Brain microvascular endothelial cell (primary cell): ENCODE results near the gene MITF.

Experiments used
- DNase-seq: peaks from one replicate; pipeline ENCODE4 v3.0.0-alpha.2; 2020
- H3K27ac ChIP-seq: fragments of 250-450 bp; sonication (Bioruptor Pico); 2 replicates; pipeline ENCODE4 v1.5.1; 2020; ENCODE audit warnings: mild to moderate bottlenecking, moderate library complexity
- H3K27me3 ChIP-seq: fragments of 250-450 bp; sonication (Bioruptor Pico); replicated peaks from 2 replicates; pipeline ENCODE4 v1.5.1; 2020; ENCODE audit warnings: mild to moderate bottlenecking
- H3K36me3 ChIP-seq: fragments of 250-450 bp; sonication (Bioruptor Pico); replicated peaks from 2 replicates; pipeline ENCODE4 v1.5.1; 2020; ENCODE audit warnings: mild to moderate bottlenecking
- H3K4me3 ChIP-seq: 2 replicates; pipeline ENCODE4 v1.5.1; 2011; ENCODE audit warnings: low read depth, mild to moderate bottlenecking, control low read depth, low read length, moderate library complexity
- in situ Hi-C: cut with HindIII; loops from 2 replicates; pipeline ENCODE4 v1.10.0; 2017; ENCODE audit warnings: low sequenced_read_pairs, low pct_ligation_motif_present
- TF ChIP-seq, protein P1 (sequence below): IDR thresholded peaks from 2 replicates; pipeline ENCODE4 v1.5.1; 2011; ENCODE audit warnings: low read depth, mild to moderate bottlenecking, moderate library complexity, low read length, control low read depth, inconsistent platforms; ENCODE audit errors: missing control alignments

MITF gene

DNA sequence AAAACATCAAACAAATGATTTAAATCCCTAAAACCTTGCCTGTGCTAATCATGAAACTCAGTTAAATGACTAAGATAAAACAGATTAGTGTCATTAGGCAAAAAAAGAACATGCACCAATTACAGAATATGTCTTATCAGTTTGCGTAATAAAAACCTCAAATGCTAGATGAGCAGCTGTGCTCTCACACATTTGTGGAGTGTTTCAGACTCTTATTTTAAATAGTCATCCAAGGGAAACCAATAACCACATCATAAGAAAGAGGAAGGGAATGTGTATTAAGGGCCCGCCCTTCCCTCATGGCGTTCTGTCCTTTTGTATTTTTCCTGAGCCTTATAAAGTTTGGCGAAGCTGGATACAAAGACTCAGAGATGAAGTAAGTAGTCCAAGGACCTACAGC, 266.8 kb downstream of the MITF start:
- DNase-seq, result no peak
- in situ Hi-C loops, result no loop called here

DNA sequence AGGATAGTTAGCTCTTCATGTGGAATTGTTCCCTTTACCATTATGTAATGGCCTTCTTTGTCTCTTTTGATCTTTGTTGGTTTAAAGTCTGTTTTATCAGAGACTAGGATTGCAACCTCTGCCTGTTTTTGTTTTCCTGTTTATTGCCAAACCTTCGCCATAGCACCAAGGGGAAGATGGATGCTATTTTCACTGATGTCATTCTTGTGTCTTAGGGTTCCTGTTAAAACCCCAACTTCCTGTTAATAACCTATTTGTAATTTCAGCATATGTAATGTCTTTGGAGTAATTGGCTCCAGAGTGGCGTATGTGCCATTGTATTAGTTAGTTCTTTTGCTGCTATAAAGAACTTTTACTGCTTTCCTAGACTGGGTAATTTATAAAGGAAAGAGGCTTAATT, 271.1 kb downstream of the MITF start:
- in situ Hi-C loops, result no loop called here
- Histone ChIP-seq H3K36me3 (no peaks in the 10 kb centered on the region), H3K4me3 (no peak overlapping the region), H3K27me3 (no peaks in the 10 kb centered on the region), H3K27ac (no peak overlapping the region)
- no peak for DNase-seq
- TF ChIP-seq, protein P1, sequence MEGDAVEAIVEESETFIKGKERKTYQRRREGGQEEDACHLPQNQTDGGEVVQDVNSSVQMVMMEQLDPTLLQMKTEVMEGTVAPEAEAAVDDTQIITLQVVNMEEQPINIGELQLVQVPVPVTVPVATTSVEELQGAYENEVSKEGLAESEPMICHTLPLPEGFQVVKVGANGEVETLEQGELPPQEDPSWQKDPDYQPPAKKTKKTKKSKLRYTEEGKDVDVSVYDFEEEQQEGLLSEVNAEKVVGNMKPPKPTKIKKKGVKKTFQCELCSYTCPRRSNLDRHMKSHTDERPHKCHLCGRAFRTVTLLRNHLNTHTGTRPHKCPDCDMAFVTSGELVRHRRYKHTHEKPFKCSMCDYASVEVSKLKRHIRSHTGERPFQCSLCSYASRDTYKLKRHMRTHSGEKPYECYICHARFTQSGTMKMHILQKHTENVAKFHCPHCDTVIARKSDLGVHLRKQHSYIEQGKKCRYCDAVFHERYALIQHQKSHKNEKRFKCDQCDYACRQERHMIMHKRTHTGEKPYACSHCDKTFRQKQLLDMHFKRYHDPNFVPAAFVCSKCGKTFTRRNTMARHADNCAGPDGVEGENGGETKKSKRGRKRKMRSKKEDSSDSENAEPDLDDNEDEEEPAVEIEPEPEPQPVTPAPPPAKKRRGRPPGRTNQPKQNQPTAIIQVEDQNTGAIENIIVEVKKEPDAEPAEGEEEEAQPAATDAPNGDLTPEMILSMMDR, result no peak

More for the DNA sequence above, 266.8 kb downstream of the MITF start:
- H3K27me3 ChIP-seq, result no peaks in the 10 kb centered on the region
- H3K36me3 ChIP-seq, result no peaks in the 10 kb centered on the region
- TF ChIP-seq, protein P1, result no peak
- H3K4me3 ChIP-seq, result no peak overlapping the region
- no peak overlapping the region for H3K27ac ChIP-seq

DNA sequence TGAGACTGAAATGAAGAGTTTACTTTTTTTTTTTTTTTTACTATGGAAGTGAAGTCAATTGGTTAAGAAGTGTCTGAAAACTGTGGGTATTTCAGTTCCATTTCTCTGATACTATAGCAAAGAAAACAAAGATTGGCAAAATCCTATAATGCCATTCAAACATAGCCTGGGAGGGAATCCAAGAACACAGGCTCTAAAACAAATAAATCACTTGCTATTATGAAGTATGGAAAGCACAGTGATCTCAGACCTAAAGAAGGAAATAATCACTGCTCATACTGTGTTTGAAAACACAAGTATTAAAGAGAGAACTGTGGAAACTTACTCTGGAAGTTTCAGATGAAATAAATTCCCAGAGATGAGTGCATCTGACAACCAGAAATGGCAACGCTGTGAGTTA, 272.3 kb downstream of the MITF start:
- TF ChIP-seq, protein P1, result no peak
- in situ Hi-C loops, result no loop called here
- H3K27me3 ChIP-seq, result no peaks in the 10 kb centered on the region
- no peaks in the 10 kb centered on the region for H3K36me3 ChIP-seq
- H3K27ac ChIP-seq, result no peak overlapping the region
- H3K4me3 ChIP-seq, result no peak overlapping the region
- DNase-seq, result no peak
